GM11168 (cell line): ENCODE measurements around the gene BCL2.

Experiments
- in situ Hi-C: fragments of 300-500 bp; cut with MboI; formaldehyde crosslinking; loops from one replicate; pipeline ENCODE4 v1.12.0; 2022; ENCODE audit warnings: low sequenced_read_pairs; ENCODE audit not compliant: unreplicated experiment

The BCL2 gene

GRCh38 chr18:63102941-63103744 is 216.4 kb downstream of the BCL2 start:
- in situ Hi-C loops, result no loop called here

GRCh38 chr18:63100630-63101055 is 218.9 kb downstream of the BCL2 start:
- in situ Hi-C loops, result no loop called here

GRCh38 chr18:63099848-63100629 is 219.5 kb downstream of the BCL2 start:
- in situ Hi-C loops, result no loop called here

GRCh38 chr18:63099091-63099840 is 220.3 kb downstream of the BCL2 start:
- in situ Hi-C loops, result no loop called here

- in situ Hi-C loops, result no loop called here
Measured at GRCh38 chr18:63098018-63098981, 221.3 kb downstream of the BCL2 start.

- in situ Hi-C loops, result no loop called here
Measured at GRCh38 chr18:63097178-63097577, 222.4 kb downstream of the BCL2 start.

- in situ Hi-C loops, result no loop called here
Measured at GRCh38 chr18:63096327-63096874, 223.2 kb downstream of the BCL2 start.

GRCh38 chr18:63095768-63096167 is 223.8 kb downstream of the BCL2 start:
- in situ Hi-C loops, result no loop called here

- in situ Hi-C loops, result no loop called here
Measured at GRCh38 chr18:63091671-63092364, 227.8 kb downstream of the BCL2 start.

GRCh38 chr18:63090334-63090733 is 229.2 kb downstream of the BCL2 start:
- in situ Hi-C loops, result no loop called here

- in situ Hi-C loops, result no loop called here
Measured at GRCh38 chr18:63089041-63089440, 230.5 kb downstream of the BCL2 start.

- in situ Hi-C loops, result no loop called here
Measured at GRCh38 chr18:63088262-63088661, 231.3 kb downstream of the BCL2 start.

GRCh38 chr18:63087421-63088230 is 231.9 kb downstream of the BCL2 start:
- in situ Hi-C loops, result no loop called here

- in situ Hi-C loops, result no loop called here
Measured at GRCh38 chr18:63085611-63086010, 234.0 kb downstream of the BCL2 start.

GRCh38 chr18:63084219-63084618 is 235.3 kb downstream of the BCL2 start:
- in situ Hi-C loops, result no loop called here

- in situ Hi-C loops, result no loop called here
Measured at GRCh38 chr18:63083555-63083954, 236.0 kb downstream of the BCL2 start.

GRCh38 chr18:63083020-63083531 is 236.5 kb downstream of the BCL2 start:
- in situ Hi-C loops, result no loop called here
